AG04449 (cell line): ENCODE results near the gene GRIA1.
A peak's percentile ranks its signal among the peaks of the same experiment; 100 is the strongest.

Experiments used
- CTCF ChIA-PET: fragments of 350-600 bp; formaldehyde crosslinking; extraction: SDS; loops from one replicate; lab custom pipeline; 2021; ENCODE audit warnings: antibody characterized with exemption; lab: Yijun Ruan, JAX
- POLR2A ChIA-PET: fragments of 400-600, 350-600 bp; formaldehyde crosslinking; extraction: SDS; loops from one replicate; lab custom pipeline; 2020; ENCODE audit warnings: antibody characterized with exemption, inconsistent platforms; lab: Yijun Ruan, JAX
- DNase-seq: peaks from one replicate; pipeline ENCODE4 v3.0.0-alpha.2; 2010; ENCODE audit warnings: low read depth, low spot score
- H3K4me3 ChIP-seq: 2 replicates; pipeline ENCODE4 v1.5.1; 2011; ENCODE audit warnings: low read depth, mild to moderate bottlenecking, control low read depth, low read length
- CTCF ChIP-seq: IDR thresholded peaks from one replicate; pipeline ENCODE4 v1.5.1; 2011; ENCODE audit warnings: mild to moderate bottlenecking, moderate library complexity, low read length, control low read depth, inconsistent platforms; ENCODE audit not compliant: insufficient read depth; ENCODE audit errors: missing control alignments

GRIA1 gene

GRCh38 chr5:153459051-153459743 lies 31.3 kb upstream of the GRIA1 start:
- H3K4me3 ChIP-seq = no peak overlapping the region
- POLR2A ChIA-PET = no interaction called here
- DNase-seq = no peak
- CTCF ChIA-PET = no interaction called here
- TF ChIP-seq CTCF = no peak

GRCh38 chr5:153460421-153460820 lies 30.0 kb upstream of the GRIA1 start:
- no peak for DNase-seq
- POLR2A ChIA-PET = no interaction called here
- CTCF ChIA-PET = no interaction called here
- no peak for TF ChIP-seq CTCF
- H3K4me3 ChIP-seq = no peak overlapping the region

GRCh38 chr5:153461341-153461740 lies 29.1 kb upstream of the GRIA1 start:
- POLR2A ChIA-PET = no interaction called here
- DNase-seq = no peak
- CTCF ChIA-PET = interaction anchor here (0.7 to 1.0 kb wide), 2 partner anchors 12 to 16 kb away, joined by 3 read pairs; no protein-coding TSS in a partner anchor
- TF ChIP-seq CTCF = no peak
- no peak overlapping the region for H3K4me3 ChIP-seq

- H3K4me3 ChIP-seq = no peak overlapping the region
- ChIA-PET POLR2A (no interaction called here), CTCF (interaction anchor here (0.6 kb wide), 1 partner anchor 33 kb away, joined by 3 read pairs; no protein-coding TSS in a partner anchor)
- TF ChIP-seq CTCF = no peak
- peak; percentile 17 for DNase-seq
Measured at GRCh38 chr5:153463806-153464205, 26.7 kb upstream of the GRIA1 start.

GRCh38 chr5:153467546-153467945 lies 22.9 kb upstream of the GRIA1 start:
- H3K4me3 ChIP-seq = no peak overlapping the region
- TF ChIP-seq CTCF = no peak
- ChIA-PET POLR2A (no interaction called here), CTCF (no interaction called here)
- DNase-seq = no peak

GRCh38 chr5:153469423-153469822 lies 21.0 kb upstream of the GRIA1 start:
- POLR2A ChIA-PET = no interaction called here
- H3K4me3 ChIP-seq = no peak overlapping the region
- DNase-seq = no peak
- CTCF ChIA-PET = no interaction called here
- TF ChIP-seq CTCF = no peak
